Skeletal muscle cell (primary cell): ENCODE results near the gene ATXN7.

ENCODE experiments used
- DNase-seq: peaks from one replicate; pipeline ENCODE4 v3.0.0-alpha.2; 2010; ENCODE audit warnings: low read depth
- H3K4me3 ChIP-seq: 2 replicates; pipeline ENCODE4 v1.5.1; 2011; ENCODE audit warnings: low read depth, mild to moderate bottlenecking, control low read depth, low read length, moderate library complexity

ATXN7 gene

GRCh38 chr3:64002233-64002632, 138.6 kb downstream of the ATXN7 start:
- no peak overlapping the region for H3K4me3 ChIP-seq
- no peak for DNase-seq

GRCh38 chr3:64003589-64003988, 139.9 kb downstream of the ATXN7 start:
- no peak overlapping the region for H3K4me3 ChIP-seq
- no peak for DNase-seq

GRCh38 chr3:64008017-64008416, 144.3 kb downstream of the ATXN7 start:
- no peak for DNase-seq
- H3K4me3 ChIP-seq: no peak overlapping the region

GRCh38 chr3:64008487-64009351, 145.1 kb downstream of the ATXN7 start:
- no peak overlapping the region for H3K4me3 ChIP-seq
- no peak for DNase-seq

- no peak for DNase-seq
- H3K4me3 ChIP-seq: no peak overlapping the region
These were observed 145.9 kb downstream of the ATXN7 start for GRCh38 chr3:64009528-64009927.

- no peak for DNase-seq
- H3K4me3 ChIP-seq: no peak overlapping the region
These were observed 146.5 kb downstream of the ATXN7 start for GRCh38 chr3:64010199-64010598.

- peak; percentile 35 for DNase-seq
These were observed 148.0 kb downstream of the ATXN7 start for GRCh38 chr3:64011685-64012084.

GRCh38 chr3:64016941-64017620, 153.4 kb downstream of the ATXN7 start:
- no peak overlapping the region for H3K4me3 ChIP-seq
- DNase-seq: no peak

More at GRCh38 chr3:64011685-64012084, 148.0 kb downstream of the ATXN7 start:
- no peak overlapping the region for H3K4me3 ChIP-seq

GRCh38 chr3:64019271-64019670, 155.6 kb downstream of the ATXN7 start:
- DNase-seq: no peak
- no peak overlapping the region for H3K4me3 ChIP-seq

- no peak for DNase-seq
- no peak overlapping the region for H3K4me3 ChIP-seq
These were observed 156.2 kb downstream of the ATXN7 start for GRCh38 chr3:64019879-64020278.

- peak overlapping the region; percentile 84 for H3K4me3 ChIP-seq
These were observed 158.3 kb downstream of the ATXN7 start for GRCh38 chr3:64021922-64022321.

GRCh38 chr3:64022451-64023186, 159.0 kb downstream of the ATXN7 start:
- DNase-seq: no peak
- H3K4me3 ChIP-seq: peak overlapping the region; percentile 84

More at GRCh38 chr3:64021922-64022321, 158.3 kb downstream of the ATXN7 start:
- DNase-seq: no peak

GRCh38 chr3:64023187-64023860, 159.7 kb downstream of the ATXN7 start, which contains the start of gene PSMD6:
Gene PSMD6 (minus strand): TSS chr3:64023494. CDS start chr3:64023419, 75 bp downstream.
- peak within 1 kb of the TSS; percentile 84 for H3K4me3 ChIP-seq
- DNase-seq: peak; percentile 25

- DNase-seq: no peak
- H3K4me3 ChIP-seq: no peak overlapping the region
These were observed 160.2 kb downstream of the ATXN7 start for GRCh38 chr3:64023861-64024223.

- no peak for DNase-seq
- no peak overlapping the region for H3K4me3 ChIP-seq
These were observed 162.7 kb downstream of the ATXN7 start for GRCh38 chr3:64026346-64026745.

GRCh38 chr3:64027658-64028057, 164.0 kb downstream of the ATXN7 start:
- DNase-seq: no peak
- H3K4me3 ChIP-seq: no peak overlapping the region

GRCh38 chr3:64028754-64029153, 165.1 kb downstream of the ATXN7 start:
- no peak for DNase-seq
- no peak overlapping the region for H3K4me3 ChIP-seq

GRCh38 chr3:64029287-64029686, 165.6 kb downstream of the ATXN7 start:
- no peak for DNase-seq
- no peak overlapping the region for H3K4me3 ChIP-seq

- peak overlapping the region; percentile 36 for H3K4me3 ChIP-seq
- DNase-seq: no peak
These were observed 167.1 kb downstream of the ATXN7 start for GRCh38 chr3:64030741-64031140.
